ENCODE results near the gene MSH2. TPM values are rescaled to one million over a fixed set of nuclear protein-coding genes. Genes with fewer than 3 reads are reported as not detected.

Gene MSH2
- total and polyA plus RNA-seq, 2 of the 13 experiments (the other 11 are each of a cell fraction or from before 2014, with no cell fraction given): 19.9 to 76.3 TPM

GRCh38 chr2:47459021-47459420, 56.1 kb downstream of the MSH2 start:
- Histone ChIP-seq H2AFZ (ENCODE audit: low read length) (no peak overlapping the region), H3K9ac (ENCODE audit: insufficient read depth, low read depth, low read length) (no peak overlapping the region), H3K9me3 (ENCODE audit: low read length) (no peaks in the 10 kb centered on the region), H4K20me1 (ENCODE audit: insufficient read depth, low read length) (no peaks in the 10 kb centered on the region), H3K4me2 (ENCODE audit: low read depth, low read length) (no peak overlapping the region), H3K79me2 (ENCODE audit: insufficient read depth, low read length) (no peaks in the 10 kb centered on the region), H3K36me3 (replicated peaks in 1 of 2; ENCODE audit: control insufficient read depth in 1 of 2, insufficient read depth in 2 of 2, low read length in 2 of 2) (peaks cover 5 to 22% of the 10 kb centered on the region in 2 experiments), H3K27ac (ENCODE audit: extremely low read length, insufficient read depth, low read length) (no peak overlapping the region), H3K4me3 (replicated peaks in 1 of 3; ENCODE audit: insufficient read depth in 1 of 3, low read depth in 2 of 3, low read length in 3 of 3) (no peak overlapping the region), H3K4me1 (ENCODE audit: insufficient read depth, low read length) (no peaks in the 10 kb centered on the region), H3K27me3 (ENCODE audit: control insufficient read depth in 1 of 2, insufficient read depth in 2 of 2, low read length in 2 of 2) (no peaks in the 10 kb centered on the region)
- CTCF ChIA-PET (ENCODE audit: low intra/inter-chr PET ratio, low total read pairs): no interaction called here
- no TSS peak for BruUV-seq (replicated peaks)
- DNase-seq (ENCODE audit: low spot score): no peak
- no peak for ATAC-seq
- FAIRE-seq: no peak
- TF ChIP-seq PHF8 (CRISPR knock-in tag; IDR thresholded peaks at IDR 0.05) (no peak), KLF15 (CRISPR knock-in tag; IDR thresholded peaks at IDR 0.05; ENCODE audit: borderline replicate concordance) (no peak), YEATS4 (CRISPR knock-in tag; IDR thresholded peaks at IDR 0.05; ENCODE audit: borderline replicate concordance) (no peak), ZNF850 (CRISPR knock-in tag; conservative IDR thresholded peaks at IDR 0.05) (no peak), SNRNP70 (IDR thresholded peaks at IDR 0.05; ENCODE audit: low read depth, low read length) (no peak), DBP (CRISPR knock-in tag; IDR thresholded peaks at IDR 0.05; ENCODE audit: not compliant biosample characterization) (no peak), ZNF878 (CRISPR knock-in tag; IDR thresholded peaks at IDR 0.05) (no peak), ZNF34 (CRISPR knock-in tag; IDR thresholded peaks at IDR 0.05; ENCODE audit: borderline replicate concordance) (no peak), ELK4 (CRISPR knock-in tag; IDR thresholded peaks at IDR 0.05; ENCODE audit: borderline replicate concordance) (no peak), ZEB1 (IDR thresholded peaks at IDR 0.05; ENCODE audit: insufficient replicate concordance, low read depth) (no peak), ZNF142 (CRISPR knock-in tag; IDR thresholded peaks at IDR 0.05) (no peak), KLF16 (CRISPR knock-in tag; IDR thresholded peaks at IDR 0.05) (no peak), DPF2 (CRISPR knock-in tag; IDR thresholded peaks at IDR 0.05; ENCODE audit: borderline replicate concordance, low read depth) (no peak), EZH2 (conservative IDR thresholded peaks at IDR 0.05; ENCODE audit: low read depth, low read length) (no peak)
- in situ Hi-C loops (cut with HindIII; ENCODE audit: extremely low pct_ligation_motif_present, low pct_unique_long_range_greater_than_20kb) (no loop called here), intact Hi-C loops (cut with micrococcal nuclease; ENCODE audit: unreplicated experiment) (no loop called here)
- POLR2A ChIA-PET: no interaction called here
